Activated gamma-delta T cell (primary cell): ENCODE data around the gene GRIK4.

ENCODE experiments used
- DNase-seq: peaks from one replicate; lab custom pipeline; 2025; lab: John Stamatoyannopoulos, UW

Gene GRIK4

GRCh38 chr11:120880498-120881175 lies 369.1 kb downstream of the GRIK4 start:
- DNase-seq: no peak

GRCh38 chr11:120881596-120881995 lies 370.0 kb downstream of the GRIK4 start:
- DNase-seq: no peak

GRCh38 chr11:120882175-120882574 lies 370.6 kb downstream of the GRIK4 start:
- no peak for DNase-seq

GRCh38 chr11:120883404-120884080 lies 372.0 kb downstream of the GRIK4 start:
- DNase-seq: no peak

- no peak for DNase-seq
These were observed 372.8 kb downstream of the GRIK4 start for GRCh38 chr11:120884154-120885020.

GRCh38 chr11:120890609-120891320 lies 379.2 kb downstream of the GRIK4 start:
- DNase-seq: no peak

GRCh38 chr11:120893440-120894201 lies 382.1 kb downstream of the GRIK4 start:
- no peak for DNase-seq

GRCh38 chr11:120894202-120894985 lies 382.8 kb downstream of the GRIK4 start:
- no peak for DNase-seq

GRCh38 chr11:120896687-120897086 lies 385.1 kb downstream of the GRIK4 start:
- no peak for DNase-seq

- no peak for DNase-seq
These were observed 387.0 kb downstream of the GRIK4 start for GRCh38 chr11:120898568-120898967.

- DNase-seq: no peak
These were observed 388.2 kb downstream of the GRIK4 start for GRCh38 chr11:120899720-120900119.

GRCh38 chr11:120900643-120901042 lies 389.1 kb downstream of the GRIK4 start:
- no peak for DNase-seq

GRCh38 chr11:120903686-120904085 lies 392.1 kb downstream of the GRIK4 start:
- DNase-seq: no peak

- no peak for DNase-seq
These were observed 392.6 kb downstream of the GRIK4 start for GRCh38 chr11:120904116-120904515.

GRCh38 chr11:120906766-120907165 lies 395.2 kb downstream of the GRIK4 start:
- no peak for DNase-seq

GRCh38 chr11:120907971-120908370 lies 396.4 kb downstream of the GRIK4 start:
- DNase-seq: no peak

GRCh38 chr11:120908461-120909181 lies 397.1 kb downstream of the GRIK4 start:
- DNase-seq: no peak

GRCh38 chr11:120909676-120910416 lies 398.3 kb downstream of the GRIK4 start:
- no peak for DNase-seq

- no peak for DNase-seq
These were observed 400.4 kb downstream of the GRIK4 start for GRCh38 chr11:120911943-120912342.
